Naive thymus-derived CD8-positive, alpha-beta T cell (primary cell): ENCODE measurements around the gene ACSL4. TPM values are rescaled to one million over a fixed set of nuclear protein-coding genes. Genes with fewer than 3 reads are reported as not detected.
"Not testable (repeated sequence)": the region's sequence is repeated elsewhere in the genome, so short reads cannot be mapped to it uniquely, and the experiment has no call there.

Experiments used
- ATAC-seq, 2 donors: fragments of 150-1000 bp; cut with Tn5 transposase in 1 of 2; sonication (Bioruptor Pico), chemical (Tn5 transposase) in 1 of 2; 1 replicate in 1 of 2; 2 replicates in 1 of 2; pipeline ENCODE4 v1.10.0; 2021; ENCODE audit warnings: mild to moderate bottlenecking in 2 of 2, moderate library complexity in 2 of 2
- POLR2A ChIA-PET: fragments of 350-600 bp; sonication (Branson Sonifier 250); formaldehyde crosslinking; loops from one replicate; lab custom pipeline; 2021; ENCODE audit warnings: antibody characterized with exemption; lab: Charles Lee
- DNase-seq, 10 donors: peaks; one replicate each; pipeline versions ENCODE4 v3.0.0 to v3.0.0-alpha.2; 2020 to 2022
- H3K27ac Mint-ChIP-seq, 10 donors: one replicate each; pipeline ENCODE4 v1.8.0; 2020 to 2022; ENCODE audit warnings: mild to moderate bottlenecking in 10 of 10, mixed read lengths in 10 of 10, moderate library complexity in 4 of 10, inconsistent platforms in 1 of 10
- H3K27me3 Mint-ChIP-seq, 5 donors: one replicate each; pipeline ENCODE4 v1.8.0; 2021 to 2022; ENCODE audit warnings: mixed read lengths in 5 of 5
- H3K36me3 Mint-ChIP-seq, 3 donors: one replicate each; pipeline ENCODE4 v1.8.0; 2020 to 2022; ENCODE audit warnings: mixed read lengths in 3 of 3, mild to moderate bottlenecking in 2 of 3, inconsistent platforms in 1 of 3
- H3K4me1 Mint-ChIP-seq, 4 donors: one replicate each; pipeline ENCODE4 v1.8.0; 2021 to 2022; ENCODE audit warnings: mixed read lengths in 4 of 4
- H3K4me3 Mint-ChIP-seq, 10 donors: one replicate each; pipeline ENCODE4 v1.8.0; 2020 to 2022; ENCODE audit warnings: mild to moderate bottlenecking in 10 of 10, mixed read lengths in 10 of 10, moderate library complexity in 6 of 10, inconsistent platforms in 1 of 10
- H3K9me3 Mint-ChIP-seq, 9 donors: one replicate each; pipeline ENCODE4 v1.8.0; 2020 to 2022; ENCODE audit warnings: mixed read lengths in 9 of 9, mild to moderate bottlenecking in 3 of 9, inconsistent platforms in 1 of 9, moderate library complexity in 1 of 9
- polyA plus RNA-seq, 3 donors: library from polyadenylated mRNA; unstranded; fragments of 300-500 nt; fragmentation: Illumina TruSeq; gene quantifications; one replicate each; pipeline ENCODE4 v1.2.3, GENCODE V29; 2021
- total RNA-seq, 8 experiments: library from RNA in 2 of 8; stranded (reverse) in 2 of 8; gene quantifications; one replicate each; pipeline ENCODE4 v1.2.3 and lab custom pipeline; 2021 to 2026

Gene ACSL4
- total and polyA plus RNA-seq, 5 experiments from 2014 or later, result 6.5 to 22.0 (median 8.6) TPM

DNA sequence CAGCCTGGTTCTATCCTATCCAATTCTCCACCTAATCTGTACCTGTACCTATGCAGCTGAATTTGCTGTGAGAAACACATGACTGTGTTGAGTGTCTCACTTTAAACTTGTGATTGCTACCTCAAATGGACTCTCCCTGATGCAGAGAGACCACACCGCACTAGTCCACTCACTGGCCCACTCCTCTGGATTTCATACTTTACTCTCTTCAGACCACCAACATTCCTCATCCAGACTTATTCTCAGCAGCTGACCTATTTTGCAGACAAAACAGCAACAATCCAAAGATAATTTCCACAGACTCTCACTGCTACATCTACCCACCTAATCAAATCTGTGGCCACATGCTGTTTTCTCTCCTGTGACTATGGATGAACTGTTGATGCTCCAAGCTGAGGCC lies 45.2 kb downstream of the ACSL4 start:
- no peak for DNase-seq
- POLR2A ChIA-PET, result no interaction called here
- H3K4me3 Mint-ChIP-seq, result no peak overlapping the region
- ATAC-seq, result no peak
- peaks cover 0 to 12% (median 2%) of the 10 kb centered on the region in 3 donors for H3K36me3 Mint-ChIP-seq
- H3K27me3 Mint-ChIP-seq, result no peaks in the 10 kb centered on the region
- peaks cover 7 to 19% (median 15%) of the 10 kb centered on the region in 4 donors for H3K4me1 Mint-ChIP-seq
- H3K9me3 Mint-ChIP-seq, result no peaks in the 10 kb centered on the region
- no peak overlapping the region for H3K27ac Mint-ChIP-seq

DNA sequence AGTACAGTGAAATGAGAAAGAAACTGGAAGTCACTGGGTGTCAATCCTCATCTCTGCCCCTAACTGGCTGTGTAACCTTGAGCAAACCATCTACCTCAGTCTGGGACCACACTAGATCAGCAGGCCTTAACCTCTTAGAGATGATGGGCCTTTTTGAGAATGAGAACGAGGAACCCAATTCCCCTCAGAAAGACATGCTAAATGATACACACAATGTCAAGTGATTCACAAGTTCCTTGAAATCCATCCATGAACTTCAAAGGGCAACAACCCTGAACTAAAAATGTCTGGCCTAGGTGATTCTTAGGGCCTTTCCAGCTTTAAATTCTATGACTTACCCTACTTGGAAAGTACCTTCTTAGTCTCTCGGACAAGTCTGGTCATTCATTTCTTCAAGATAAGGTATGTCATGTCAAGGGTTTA lies 47.4 kb downstream of the ACSL4 start:
- Mint-ChIP-seq H3K4me1 (peaks cover 7 to 15% (median 13%) of the 10 kb centered on the region in 4 donors), H3K9me3 (no peaks in the 10 kb centered on the region), H3K36me3 (peaks cover 0 to 27% (median 2%) of the 10 kb centered on the region in 3 donors), H3K27ac (no peak overlapping the region), H3K4me3 (no peak overlapping the region), H3K27me3 (no peaks in the 10 kb centered on the region)
- DNase-seq (no peak), ATAC-seq (no peak)
- POLR2A ChIA-PET, result no interaction called here

DNA sequence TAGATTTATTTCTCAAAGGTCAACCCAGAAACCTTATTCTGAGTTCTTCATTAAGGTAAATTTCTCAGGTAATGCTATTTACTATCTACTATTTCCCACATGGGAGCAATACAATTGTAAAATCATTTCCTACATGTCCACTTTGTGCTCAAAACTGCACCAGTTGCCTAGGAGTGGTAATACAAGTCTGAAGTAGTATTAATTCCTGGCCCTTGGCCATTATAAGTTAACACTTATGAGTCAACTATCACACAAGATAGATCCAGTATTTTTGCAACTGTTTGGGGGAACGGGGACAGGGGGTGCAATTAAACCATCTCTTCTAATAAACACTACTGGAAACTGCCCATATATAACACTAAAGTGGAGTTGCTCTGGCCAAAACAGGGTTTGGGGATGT lies 48.9 kb downstream of the ACSL4 start:
- Mint-ChIP-seq H3K4me3 (no peak overlapping the region), H3K27ac (peak overlapping the region in 1 of 10 donors; percentile 23), H3K27me3 (no peaks in the 10 kb centered on the region), H3K9me3 (no peaks in the 10 kb centered on the region), H3K36me3 (peaks cover 0 to 36% (median 2%) of the 10 kb centered on the region in 3 donors), H3K4me1 (peaks cover 7 to 13% (median 12%) of the 10 kb centered on the region in 4 donors)
- ATAC-seq (no peak), DNase-seq (no peak)
- POLR2A ChIA-PET, result no interaction called here

DNA sequence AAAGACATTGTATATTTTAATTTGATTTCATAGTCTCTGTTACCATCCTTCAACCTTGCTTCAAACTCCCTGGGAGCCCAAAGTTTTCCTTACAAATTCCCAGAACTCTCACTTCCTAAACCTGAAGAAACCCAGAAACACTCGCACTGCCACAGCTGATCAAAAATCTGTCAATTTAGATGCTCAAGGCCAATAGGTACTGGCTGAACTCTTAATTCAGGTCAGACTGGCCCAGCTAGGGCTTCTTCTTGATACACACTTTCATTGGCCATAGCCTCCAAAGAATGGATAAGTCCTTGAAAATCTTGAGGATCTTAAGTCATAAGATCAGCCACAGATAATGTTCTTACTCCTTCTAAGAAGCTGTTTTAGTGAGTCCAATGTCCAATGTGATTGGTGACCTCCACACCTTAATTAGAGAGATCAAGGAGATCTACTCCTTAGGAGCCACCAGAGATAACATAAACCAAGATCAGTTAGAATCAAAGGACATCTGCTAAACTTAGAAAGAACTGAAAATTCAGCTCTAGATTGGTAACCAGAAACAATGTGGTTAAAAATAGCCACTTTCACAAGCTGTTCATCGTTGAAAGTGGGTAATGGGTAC lies 51.5 kb downstream of the ACSL4 start:
- Mint-ChIP-seq H3K4me3 (no peak overlapping the region), H3K4me1 (peaks cover 6 to 13% (median 8%) of the 10 kb centered on the region in 4 donors), H3K27ac (no peak overlapping the region), H3K36me3 (peaks cover 0 to 49% (median 2%) of the 10 kb centered on the region in 3 donors), H3K9me3 (no peaks in the 10 kb centered on the region), H3K27me3 (no peaks in the 10 kb centered on the region)
- ATAC-seq (no peak), DNase-seq (no peak)
- POLR2A ChIA-PET, result no interaction called here

DNA sequence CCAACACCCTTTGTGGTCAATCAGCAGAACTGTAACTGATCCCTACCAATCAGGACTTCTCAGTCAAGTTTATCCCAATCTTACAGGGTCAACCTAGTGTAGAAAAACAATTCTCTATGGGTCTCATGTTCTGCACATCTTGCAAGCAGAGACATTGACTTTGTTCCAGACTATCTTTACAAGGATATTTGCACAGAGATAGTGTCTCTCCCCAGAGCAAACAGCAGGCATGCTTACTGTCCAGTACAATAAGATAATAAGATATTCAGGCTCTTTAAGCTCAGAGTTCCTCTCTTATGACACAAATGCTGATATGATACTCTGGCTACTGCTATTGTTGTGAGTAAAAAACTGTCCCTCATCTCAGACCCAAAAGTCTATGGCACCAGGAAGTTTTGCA lies 53.2 kb downstream of the ACSL4 start:
- POLR2A ChIA-PET, result no interaction called here
- Mint-ChIP-seq H3K36me3 (peaks cover 0 to 65% (median 0%) of the 10 kb centered on the region in 3 donors), H3K4me1 (peaks cover 4 to 8% (median 6%) of the 10 kb centered on the region in 4 donors), H3K27me3 (no peaks in the 10 kb centered on the region), H3K9me3 (no peaks in the 10 kb centered on the region), H3K27ac (no peak overlapping the region), H3K4me3 (no peak overlapping the region)
- ATAC-seq (no peak), DNase-seq (no peak)

DNA sequence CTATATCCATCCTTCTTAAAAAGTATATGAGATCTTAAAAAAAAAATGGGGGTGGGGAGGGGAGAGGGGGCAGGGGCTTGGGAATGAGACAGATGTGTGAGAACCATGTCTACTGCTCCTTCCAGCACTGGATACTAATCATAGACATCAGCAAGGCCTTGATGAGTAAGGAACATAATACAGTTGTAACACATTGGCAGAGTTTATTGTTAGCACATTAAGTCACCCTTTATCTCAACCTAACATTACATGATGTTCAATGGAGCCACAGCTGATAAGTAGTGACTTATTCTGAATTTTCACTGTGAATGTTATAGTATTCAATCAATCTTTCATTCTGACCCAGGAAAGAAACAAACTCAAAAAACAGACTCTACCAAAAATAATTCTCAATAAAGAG lies 60.8 kb downstream of the ACSL4 start:
- peaks cover 0 to 70% (median 13%) of the 10 kb centered on the region in 3 donors for H3K36me3 Mint-ChIP-seq
- peaks cover 0 to 2% (median 0%) of the 10 kb centered on the region in 9 donors for H3K9me3 Mint-ChIP-seq
- POLR2A ChIA-PET, result no interaction called here
- H3K4me1 Mint-ChIP-seq, result no peaks in the 10 kb centered on the region
- no peaks in the 10 kb centered on the region for H3K27me3 Mint-ChIP-seq
- ATAC-seq (no peak), DNase-seq (no peak)
- H3K4me3 Mint-ChIP-seq, result no peak overlapping the region
- no peak overlapping the region for H3K27ac Mint-ChIP-seq

DNA sequence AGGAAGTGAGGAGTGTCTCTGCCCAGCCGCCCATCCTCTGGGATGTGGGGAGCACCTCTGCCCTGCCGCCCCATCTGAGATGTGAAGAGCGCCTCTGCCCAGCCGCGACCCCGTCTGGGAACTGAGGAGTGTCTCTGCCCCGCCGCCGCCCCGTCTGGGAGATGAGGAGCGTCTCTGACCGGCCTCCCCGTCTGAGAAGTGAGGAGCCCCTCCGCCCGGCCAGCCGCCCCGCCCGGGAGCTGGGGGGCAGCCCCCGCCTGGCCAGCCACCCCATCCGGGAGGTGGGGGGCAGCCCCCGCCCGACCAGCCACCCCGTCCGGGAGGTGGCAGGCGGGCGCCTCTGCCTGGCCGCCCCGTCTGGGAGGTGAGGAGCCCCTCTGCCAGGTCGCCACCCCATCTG lies 61.9 kb downstream of the ACSL4 start:
- H3K9me3 Mint-ChIP-seq, result not testable (repeated sequence)

DNA sequence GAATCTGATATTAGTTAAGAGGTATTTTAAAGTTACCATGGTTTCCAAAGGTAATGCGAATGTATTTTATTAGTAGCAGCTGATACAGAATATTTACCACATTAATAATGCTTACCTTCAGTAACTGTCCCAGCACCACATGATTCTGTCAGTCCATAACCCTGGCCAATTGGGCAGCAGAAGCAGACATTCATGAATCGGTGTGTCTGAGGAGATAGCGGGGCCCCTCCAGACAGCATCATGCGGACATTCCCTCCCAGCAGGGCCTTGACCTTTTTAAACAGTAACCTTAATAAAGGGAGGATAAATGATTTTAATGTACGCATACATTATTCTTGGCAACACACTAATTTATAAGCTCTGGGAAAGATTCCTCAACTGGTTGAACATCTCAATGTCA lies 65.1 kb downstream of the ACSL4 start:
- Mint-ChIP-seq H3K4me3 (no peak overlapping the region), H3K27ac (no peak overlapping the region), H3K9me3 (peaks cover 0 to 2% (median 0%) of the 10 kb centered on the region in 9 donors), H3K36me3 (peaks cover 5 to 66% (median 19%) of the 10 kb centered on the region in 3 donors), H3K27me3 (no peaks in the 10 kb centered on the region), H3K4me1 (peaks cover 0 to 3% (median 0%) of the 10 kb centered on the region in 4 donors)
- ATAC-seq (no peak), DNase-seq (no peak)
- POLR2A ChIA-PET, result no interaction called here

More for the DNA sequence above, 61.9 kb downstream of the ACSL4 start:
- H3K36me3 Mint-ChIP-seq, result peaks cover 3 to 72% (median 15%) of the 10 kb centered on the region in 3 donors
- ATAC-seq, H3K4me3 Mint-ChIP-seq, H3K27ac Mint-ChIP-seq, DNase-seq, H3K4me1 Mint-ChIP-seq, H3K27me3 Mint-ChIP-seq, POLR2A ChIA-PET: not testable (repeated sequence)

DNA sequence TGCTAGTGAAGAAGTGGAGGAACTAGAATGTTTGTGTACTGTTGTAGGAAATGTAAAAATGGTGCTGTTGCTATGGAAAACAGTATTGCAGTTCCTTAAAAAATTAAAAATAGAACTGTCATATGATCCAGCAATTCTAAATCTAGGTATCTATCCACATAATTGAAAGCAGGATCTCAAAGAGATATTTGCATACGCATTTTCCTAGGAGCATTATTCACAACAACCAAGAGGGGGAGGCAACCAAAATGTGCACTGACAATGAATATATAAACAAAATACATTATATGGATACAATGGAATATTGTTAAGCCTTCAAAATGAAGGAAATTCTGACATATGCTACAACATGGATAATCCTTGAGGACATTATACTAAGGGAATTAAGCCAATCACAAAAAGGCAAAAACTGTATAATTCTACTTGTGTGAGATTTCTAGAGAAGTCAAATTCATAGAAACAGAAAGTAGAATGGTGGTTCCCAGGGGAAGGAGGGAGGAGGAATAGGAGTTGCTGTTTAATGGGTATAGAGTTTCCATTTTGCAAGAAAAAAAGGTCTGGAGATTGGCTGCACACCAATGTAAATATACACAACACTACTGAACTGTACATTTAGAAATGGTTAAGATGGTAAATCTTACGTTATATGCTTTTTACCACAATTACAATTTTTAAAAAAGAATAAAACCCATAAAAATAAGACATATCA lies 72.5 kb downstream of the ACSL4 start:
- POLR2A ChIA-PET, result no interaction called here
- ATAC-seq (no peak), DNase-seq (no peak)
- H3K4me1 Mint-ChIP-seq, result peaks cover 0 to 2% (median under 1%) of the 10 kb centered on the region in 4 donors
- H3K4me3 Mint-ChIP-seq, result no peak overlapping the region
- peaks cover 0 to 10% (median 3%) of the 10 kb centered on the region in 9 donors for H3K9me3 Mint-ChIP-seq
- peaks cover 21 to 76% (median 51%) of the 10 kb centered on the region in 3 donors for H3K36me3 Mint-ChIP-seq
- no peak overlapping the region for H3K27ac Mint-ChIP-seq
- H3K27me3 Mint-ChIP-seq, result no peaks in the 10 kb centered on the region

DNA sequence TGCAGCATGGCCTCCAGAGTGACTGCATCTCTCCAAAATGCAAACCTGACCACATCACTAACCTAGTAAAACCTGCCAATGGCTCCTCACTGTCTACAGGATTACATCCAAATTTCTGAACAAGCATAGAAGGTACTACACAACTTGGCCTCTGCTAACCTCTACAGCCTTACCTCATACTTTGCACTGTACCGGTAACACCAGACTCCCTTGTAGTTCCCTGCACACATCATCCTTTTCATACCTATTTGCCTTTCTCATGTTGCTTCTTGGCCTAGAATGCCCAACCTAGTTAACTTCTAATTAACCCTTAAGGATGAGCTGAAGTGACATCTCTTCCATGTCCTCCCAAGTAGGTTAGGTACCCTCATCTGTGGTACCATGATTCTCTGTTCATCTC lies 74.7 kb downstream of the ACSL4 start:
- DNase-seq (no peak), ATAC-seq (no peak)
- no peak overlapping the region for H3K4me3 Mint-ChIP-seq
- peaks cover 23 to 74% (median 60%) of the 10 kb centered on the region in 3 donors for H3K36me3 Mint-ChIP-seq
- peak overlapping the region in 1 of 10 donors; percentile 49 for H3K27ac Mint-ChIP-seq
- peaks cover 0 to 4% (median under 1%) of the 10 kb centered on the region in 4 donors for H3K4me1 Mint-ChIP-seq
- H3K27me3 Mint-ChIP-seq, result no peaks in the 10 kb centered on the region
- POLR2A ChIA-PET, result no interaction called here
- H3K9me3 Mint-ChIP-seq, result peaks cover 0 to 10% (median 3%) of the 10 kb centered on the region in 9 donors

DNA sequence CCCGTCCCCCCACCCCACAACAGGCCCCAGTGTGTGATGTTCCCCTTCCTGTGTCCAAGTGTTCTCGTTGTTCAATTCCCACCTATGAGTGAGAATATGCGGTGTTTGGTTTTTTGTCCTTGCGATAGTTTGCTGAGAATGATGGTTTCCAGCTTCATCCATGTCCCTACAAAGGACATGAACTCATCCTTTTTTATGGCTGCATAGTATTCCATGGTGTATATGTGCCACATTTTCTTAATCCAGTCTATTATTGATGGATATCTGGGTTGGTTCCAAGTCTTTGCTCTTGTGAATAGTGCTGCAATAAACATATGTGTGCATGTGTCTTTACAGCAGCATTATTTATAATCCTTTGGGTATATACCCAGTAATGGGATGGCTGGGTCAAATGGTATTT lies 75.7 kb downstream of the ACSL4 start:
- H3K27ac Mint-ChIP-seq, DNase-seq, H3K27me3 Mint-ChIP-seq, ATAC-seq, POLR2A ChIA-PET, H3K4me1 Mint-ChIP-seq, H3K4me3 Mint-ChIP-seq: not testable (repeated sequence)
- Mint-ChIP-seq H3K36me3 (peaks cover 23 to 63% (median 51%) of the 10 kb centered on the region in 3 donors), H3K9me3 (peaks cover 0 to 10% (median 3%) of the 10 kb centered on the region in 9 donors)

DNA sequence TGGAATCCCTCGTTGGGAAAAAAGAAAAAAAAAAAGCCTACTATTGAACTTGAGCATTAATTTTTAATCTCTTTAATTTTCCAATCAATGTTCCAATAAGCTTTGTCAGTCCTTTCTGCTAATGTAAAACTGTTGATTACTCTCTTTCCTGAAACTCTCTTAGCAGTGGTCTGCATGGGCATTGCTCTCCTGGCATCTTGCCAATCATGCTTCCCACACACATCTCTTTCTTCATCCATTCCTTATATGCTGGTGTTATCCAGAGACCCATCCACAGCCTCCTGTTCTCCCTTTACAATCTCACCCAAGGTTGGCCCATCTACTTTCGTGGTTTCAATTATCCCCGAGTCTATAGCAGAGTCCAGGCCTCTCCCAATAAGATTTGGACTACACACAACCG lies 76.3 kb downstream of the ACSL4 start:
- peaks cover 23 to 59% (median 46%) of the 10 kb centered on the region in 3 donors for H3K36me3 Mint-ChIP-seq
- H3K27me3 Mint-ChIP-seq, result no peaks in the 10 kb centered on the region
- no peak overlapping the region for H3K27ac Mint-ChIP-seq
- H3K9me3 Mint-ChIP-seq, result peaks cover 0 to 10% (median 3%) of the 10 kb centered on the region in 9 donors
- H3K4me3 Mint-ChIP-seq, result no peak overlapping the region
- DNase-seq (no peak), ATAC-seq (no peak)
- H3K4me1 Mint-ChIP-seq, result peaks cover 0 to 4% (median under 1%) of the 10 kb centered on the region in 4 donors
- POLR2A ChIA-PET, result no interaction called here

DNA sequence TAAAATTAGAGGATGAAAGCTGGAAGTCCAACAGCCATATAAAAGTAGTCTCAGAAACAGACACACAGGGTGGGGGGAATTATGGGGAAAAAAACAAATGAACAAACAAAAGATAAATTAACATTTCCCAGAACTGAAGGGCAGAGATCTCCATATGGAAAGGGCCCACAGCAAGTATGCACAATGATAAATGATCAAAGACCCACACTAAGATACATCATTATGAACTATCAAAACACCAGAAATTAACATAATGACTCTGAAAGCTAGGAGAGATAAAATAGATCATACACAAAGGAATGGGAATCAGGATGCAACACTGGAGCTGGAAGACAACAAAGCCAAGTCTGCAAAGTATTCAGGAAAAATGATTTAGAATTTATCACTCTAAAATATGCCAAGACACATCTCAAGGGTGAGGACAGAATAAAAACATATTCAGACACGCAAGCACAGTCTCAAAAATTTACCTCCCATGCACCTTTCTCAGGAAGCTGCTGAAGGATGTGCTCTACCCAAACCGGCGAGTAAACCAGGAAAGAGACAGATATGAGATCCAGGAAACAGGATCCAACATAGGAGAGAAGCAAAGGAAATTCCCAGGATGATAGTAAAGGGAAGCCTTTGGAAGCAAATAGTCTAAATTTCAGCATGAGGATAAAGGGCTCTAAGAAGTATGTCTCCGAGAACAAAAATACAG lies 77.4 kb downstream of the ACSL4 start:
- Mint-ChIP-seq H3K27ac (peak overlapping the region in 1 of 10 donors; percentile 40), H3K36me3 (peaks cover 23 to 54% (median 40%) of the 10 kb centered on the region in 3 donors), H3K9me3 (peaks cover 0 to 10% (median 3%) of the 10 kb centered on the region in 9 donors), H3K4me1 (peaks cover 0 to 4% (median under 1%) of the 10 kb centered on the region in 4 donors), H3K4me3 (no peak overlapping the region), H3K27me3 (no peaks in the 10 kb centered on the region)
- ATAC-seq (no peak), DNase-seq (no peak)
- POLR2A ChIA-PET, result no interaction called here
